K562 (cell line): Measurements from ENCODE around the gene DCUN1D4. TPM values are rescaled to one million over a fixed set of nuclear protein-coding genes. Genes with fewer than 3 reads are reported as not detected.

Experiments
- ATAC-seq: fragments of 200-7000 bp; cut with Tn5 transposase; 3 replicates; pipeline ENCODE4 v1.9.1; 2020; ENCODE audit warnings: moderate library complexity
- BruUV-seq: library from RNA; stranded (reverse); fragments of 400-500 nt; replicated peaks from 2 replicates; lab custom pipeline; 2021; lab: Mats Ljungman, UMichigan
- CTCF ChIA-PET: fragments of 300-600 bp; formaldehyde crosslinking; extraction: SDS; loops from one replicate; lab custom pipeline; 2021; ENCODE audit warnings: low intra/inter-chr PET ratio; lab: Yijun Ruan, JAX
- POLR2A ChIA-PET: fragments of 300-600, 350-650 bp; sonication (Branson Sonifier 250); formaldehyde crosslinking; extraction: SDS; loops from one replicate; lab custom pipeline; 2021; ENCODE audit warnings: antibody characterized with exemption, inconsistent platforms; lab: Yijun Ruan, JAX
- DNase-seq, 4 experiments: peaks; one replicate each; pipeline versions ENCODE4 v3.0.0 to v3.0.0-alpha.2; 2011 to 2018; ENCODE audit warnings: low spot score in 3 of 4, mixed read lengths in 3 of 4; ENCODE audit errors: extremely low read depth in 1 of 4
- FAIRE-seq: peaks from 2 replicates; lab custom pipeline; 2011; peaks lifted over from hg19 to GRCh38; lab: Jason Lieb, UNC
- H2AFZ ChIP-seq: 2 replicates; pipeline ENCODE4 v1.6.0; 2011; ENCODE audit warnings: low read depth, low read length, control low read depth, inconsistent platforms
- H3K27ac ChIP-seq: fragments of 200-600 bp; 3 replicates; pipeline ENCODE4 v1.8.0; 2011; ENCODE audit warnings: low read depth, mild to moderate bottlenecking, control low read depth, inconsistent platforms, low read length, moderate library complexity, mixed read lengths; ENCODE audit errors: extremely low read depth
- H3K27me3 ChIP-seq, 2 experiments: fragments of 300-600 bp in 1 of 2; 2 replicates in 1 of 2; 3 replicates in 1 of 2; pipeline versions ENCODE4 v1.6.0 to v1.8.0; 2011; ENCODE audit warnings: inconsistent platforms in 2 of 2, low read length in 2 of 2, mild to moderate bottlenecking in 1 of 2, mixed read lengths in 1 of 2, moderate library complexity in 1 of 2; ENCODE audit not compliant: control insufficient read depth in 2 of 2, insufficient read depth in 2 of 2
- H3K36me3 ChIP-seq: fragments of 300-600 bp; 3 replicates; pipeline ENCODE4 v1.8.0; 2011; ENCODE audit warnings: mild to moderate bottlenecking, low read length, inconsistent platforms; ENCODE audit not compliant: control insufficient read depth, insufficient read depth
- H3K4me1 ChIP-seq, 2 experiments: fragments of 200-600 bp in 1 of 2; replicated peaks in 1 of 2; 2 replicates in 1 of 2; 3 replicates in 1 of 2; pipeline versions ENCODE4 v1.5.1 to v1.8.0; 2011; ENCODE audit warnings: inconsistent platforms in 2 of 2, low read length in 2 of 2, mild to moderate bottlenecking in 1 of 2, mixed read lengths in 1 of 2, moderate library complexity in 1 of 2; ENCODE audit not compliant: control insufficient read depth in 2 of 2, insufficient read depth in 2 of 2
- H3K4me2 ChIP-seq: 2 replicates; pipeline ENCODE4 v1.6.1; 2011; ENCODE audit warnings: low read length, control low read depth, inconsistent platforms, mixed read lengths; ENCODE audit not compliant: insufficient read depth
- H3K4me3 ChIP-seq: fragments of 200-600 bp; sonication (generic), shearing (Covaris generic); 2 replicates; pipeline ENCODE4 v1.5.1; 2016; ENCODE audit warnings: control low read depth, inconsistent platforms
- H3K79me2 ChIP-seq: fragments of 200-600 bp; 3 replicates; pipeline ENCODE4 v1.8.0; 2011; ENCODE audit warnings: low read length, inconsistent platforms; ENCODE audit not compliant: control insufficient read depth, insufficient read depth
- H3K9ac ChIP-seq, 2 experiments: 2 replicates each; pipeline versions ENCODE4 v1.6.0 to v1.6.1; 2011; ENCODE audit warnings: low read depth in 2 of 2, low read length in 2 of 2, control low read depth in 1 of 2, inconsistent platforms in 1 of 2, mild to moderate bottlenecking in 1 of 2, mixed read lengths in 1 of 2; ENCODE audit not compliant: insufficient read depth in 1 of 2
- H3K9me1 ChIP-seq: one replicate; pipeline ENCODE4 v1.6.0; 2011; ENCODE audit warnings: inconsistent platforms, mild to moderate bottlenecking, low read length, moderate library complexity; ENCODE audit not compliant: control insufficient read depth, insufficient read depth
- H3K9me3 ChIP-seq: replicated peaks from 2 replicates; pipeline ENCODE4 v1.5.1; 2011; ENCODE audit warnings: low read depth, low read length, inconsistent platforms; ENCODE audit not compliant: control insufficient read depth, insufficient read depth
- H4K20me1 ChIP-seq: replicated peaks from 2 replicates; pipeline ENCODE4 v1.6.1; 2011; ENCODE audit warnings: low read length, inconsistent platforms, mixed read lengths; ENCODE audit not compliant: control insufficient read depth, insufficient read depth
- ARID2 ChIP-seq: fragments of 450-650 bp; IDR thresholded peaks from 2 replicates; pipeline ENCODE4 v1.6.1; 2017; ENCODE audit warnings: antibody characterized with exemption, mild to moderate bottlenecking
- HIVEP1 ChIP-seq: fragments of 250-450 bp; sonication (Bioruptor Pico); IDR thresholded peaks from 2 replicates; pipeline ENCODE4 v1.4.0; 2020; ENCODE audit warnings: mild to moderate bottlenecking
- KAT2B ChIP-seq: IDR thresholded peaks from one replicate; pipeline ENCODE4 v1.6.1; 2012; ENCODE audit warnings: low read depth, mild to moderate bottlenecking, control low read depth, inconsistent platforms, low read length, moderate library complexity
- KDM5B ChIP-seq: fragments of 200-600 bp; sonication (generic); IDR thresholded peaks from 2 replicates; pipeline ENCODE4 v1.6.1; 2012; ENCODE audit warnings: low read depth, mild to moderate bottlenecking, moderate library complexity, low read length, control low read depth, inconsistent platforms; ENCODE audit not compliant: insufficient replicate concordance
- NFXL1 ChIP-seq: fragments of 450-650 bp; formaldehyde crosslinking; IDR thresholded peaks from 2 replicates; pipeline ENCODE4 v1.4.0; 2021; ENCODE audit warnings: mild to moderate bottlenecking
- NR3C1 ChIP-seq: sonication (generic); formaldehyde crosslinking; IDR thresholded peaks from 2 replicates; pipeline ENCODE4 v1.8.1; 2022; ENCODE audit warnings: missing genetic modification reagents
- PYGO2 ChIP-seq: fragments of 450-650 bp; IDR thresholded peaks from 2 replicates; pipeline ENCODE4 v1.6.1; 2016; ENCODE audit warnings: mild to moderate bottlenecking, missing genetic modification characterization, moderate library complexity, missing compliant biosample characterization
- RBBP5 ChIP-seq: fragments of 200-600 bp; sonication (generic); IDR thresholded peaks from 2 replicates; pipeline ENCODE4 v1.6.1; 2012; ENCODE audit warnings: borderline replicate concordance, mild to moderate bottlenecking, low read length, control low read depth, inconsistent platforms; ENCODE audit not compliant: insufficient read depth, poor library complexity, severe bottlenecking
- REST ChIP-seq, 2 experiments: fragments of 450-650 bp; formaldehyde crosslinking in 1 of 2; IDR thresholded peaks; 2 replicates each; pipeline versions ENCODE4 v1.4.0 to v1.6.1; 2014 to 2020; ENCODE audit warnings: mild to moderate bottlenecking in 2 of 2, borderline replicate concordance in 1 of 2, low read depth in 1 of 2
- STAT6 ChIP-seq: sonication (generic); formaldehyde crosslinking; IDR thresholded peaks from 2 replicates; pipeline ENCODE4 v1.8.1; 2023; ENCODE audit warnings: mild to moderate bottlenecking, missing genetic modification reagents
- ZNF41 ChIP-seq: fragments of 250-450 bp; sonication (Bioruptor Pico); conservative IDR thresholded peaks from 2 replicates; pipeline ENCODE4 v1.4.0; 2020; ENCODE audit warnings: mild to moderate bottlenecking
- ZNF551 ChIP-seq: fragments of 250-450 bp; sonication (Bioruptor Pico); IDR thresholded peaks from 2 replicates; pipeline ENCODE4 v1.5.0; 2021; ENCODE audit warnings: mild to moderate bottlenecking, moderate library complexity
- WGBS: fragments of 100-300 bp; shearing (Covaris generic); methylation state at CpG from one replicate; pipeline ENCODE4 v1.1.6; 2016; ENCODE audit warnings: low coverage, mixed read lengths; ENCODE audit not compliant: insufficient coverage; ENCODE audit errors: missing lambda C conversion rate; 5-methylcytosine and 5-hydroxymethylcytosine counted together
- in situ Hi-C: fragments of 300-500 bp; cut with MboI; formaldehyde crosslinking; loops from 4 replicates; pipeline ENCODE4 v1.15.0; 2018; ENCODE audit warnings: inconsistent platforms, mixed read lengths
- intact Hi-C: fragments of 100-400 bp; cut with micrococcal nuclease; formaldehyde crosslinking; loops from 2 replicates; pipeline ENCODE4 v1.14.2; 2022
- polyA plus RNA-seq, 8 experiments: library from polyadenylated mRNA; depleted of rRNA in 4 of 8; stranded (reverse) in 5 of 8; unstranded in 3 of 8; fragments of >200 nt; fragmentation: Nextera tagmentation in 2 of 8; fragmentation: Illumina TruSeq in 1 of 8; extraction: Ambion mirVana in 2 of 8; extraction: Trizol in 1 of 8; gene quantifications; 2 replicates each; pipeline versions ENCODE4 v1.2.1 to v1.2.3, GENCODE V29; 2011 to 2014; ENCODE audit warnings: inconsistent platforms in 1 of 8, missing spikeins in 1 of 8
- total RNA-seq, 7 experiments: library from RNA; depleted of rRNA in 6 of 7; stranded (reverse); fragments of >200 nt in 6 of 7; fragmentation: Illumina TruSeq in 2 of 7; extraction: Trizol in 2 of 7; gene quantifications; 2 replicates each; pipeline versions ENCODE4 v1.2.1 to v1.2.3, GENCODE V29; 2011 to 2021; ENCODE audit warnings: low replicate concordance in 1 of 7

DCUN1D4 gene
- total and polyA plus RNA-seq, 9 of the 15 experiments (the other 6 are each of a cell fraction or from before 2014, with no cell fraction given), result 15.1 to 73.5 (median 23.0) TPM

GRCh38 chr4:51831133-51831532 is 11.8 kb upstream of the DCUN1D4 start:
- intact Hi-C loops, result loop anchor here (1.0 kb wide), 1 partner anchor 195 kb away; no protein-coding TSS in a partner anchor
- no peaks in the 10 kb centered on the region for H3K9me3 ChIP-seq
- DNase-seq (peak in 2 of 4 experiments; percentile 38 to 72), FAIRE-seq (peak; percentile 88), ATAC-seq (peak; percentile 95)
- H3K4me2 ChIP-seq, result no peak overlapping the region
- H3K9me1 ChIP-seq, result no peaks in the 10 kb centered on the region
- H2AFZ ChIP-seq, result no peak overlapping the region
- H3K36me3 ChIP-seq, result no peaks in the 10 kb centered on the region
- H3K27ac ChIP-seq, result no peak overlapping the region
- POLR2A ChIA-PET, result no interaction called here
- H3K4me3 ChIP-seq, result no peak overlapping the region
- no TSS peak for BruUV-seq
- in situ Hi-C loops, result loop anchor here (5.0 kb wide), 1 partner anchor 201 kb away; no protein-coding TSS in a partner anchor
- no peaks in the 10 kb centered on the region for H4K20me1 ChIP-seq
- 2% methylated on average over 3 of the region's 3 CpGs for WGBS
- H3K79me2 ChIP-seq, result no peaks in the 10 kb centered on the region
- no peaks in the 10 kb centered on the region for H3K4me1 ChIP-seq
- H3K27me3 ChIP-seq, result peaks cover 2 to 3% of the 10 kb centered on the region in 2 experiments; a peak in 1 of 5 replicates
- no peak overlapping the region for H3K9ac ChIP-seq
- CTCF ChIA-PET, result interaction anchor here (1.7 to 3.0 kb wide), 3 partner anchors 184 to 194 kb away, joined by 5 to 27 read pairs (median 9); partner anchors contain the start of gene LRRC66
- TF ChIP-seq PYGO2, result no peak
- no peak for TF ChIP-seq ZNF41
- TF ChIP-seq NFXL1 (CRISPR knock-in tag), result no peak
- peak; percentile 60; the same call in 1 of the 2 replicates for TF ChIP-seq ARID2
- peak; percentile 89 for TF ChIP-seq REST (IDR thresholded peaks at IDR 0.05; ENCODE audit: borderline replicate concordance)
- no peak for TF ChIP-seq REST (CRISPR knock-in tag; IDR thresholded peaks at IDR 0.05; ENCODE audit: low read depth)
- no peak for TF ChIP-seq NR3C1 (CRISPR knock-in tag)
- no peak for TF ChIP-seq ZNF551 (CRISPR knock-in tag)
- no peak for TF ChIP-seq STAT6 (CRISPR knock-in tag)
- no peak for TF ChIP-seq RBBP5
- no peak for TF ChIP-seq HIVEP1 (CRISPR knock-in tag)
- TF ChIP-seq KAT2B, result no peak
- TF ChIP-seq KDM5B, result no peak
